Gastroesophageal sphincter (tissue), 4 donors: ENCODE results near the gene ZDHHC3. TPM values are rescaled to one million over a fixed set of nuclear protein-coding genes. Genes with fewer than 3 reads are reported as not detected.

Source experiments
- ATAC-seq: fragments of 150-250 bp; one replicate; pipeline ENCODE4 v1.9.1; 2016; ENCODE audit warnings: mild to moderate bottlenecking, moderate library complexity
- H3K27ac ChIP-seq, 4 donors: fragments of 200-600 bp; sonication (generic) in 3 of 4; 1 replicate in 3 of 4; 2 replicates in 1 of 4; pipeline ENCODE4 v1.5.1; 2016 to 2019
- H3K27me3 ChIP-seq: fragments of 200-600 bp; sonication (generic); one replicate; pipeline ENCODE4 v1.5.1; 2019
- H3K36me3 ChIP-seq, 2 donors: fragments of 200-600 bp; sonication (generic); one replicate each; pipeline ENCODE4 v1.5.1; 2019; ENCODE audit warnings: control low read depth in 1 of 2
- H3K4me1 ChIP-seq, 3 donors: fragments of 200-600 bp; sonication (generic); 1 replicate in 2 of 3; 2 replicates in 1 of 3; pipeline ENCODE4 v1.5.1; 2016 to 2019; ENCODE audit warnings: control low read depth in 2 of 3
- H3K4me3 ChIP-seq, 2 donors: fragments of 200-600 bp; sonication (generic); one replicate each; pipeline ENCODE4 v1.5.1; 2019; ENCODE audit warnings: mild to moderate bottlenecking in 1 of 2, moderate library complexity in 1 of 2
- H3K9me3 ChIP-seq, 3 donors: fragments of 200-600 bp; sonication (generic); one replicate each; pipeline ENCODE4 v1.5.1; 2017 to 2019; ENCODE audit warnings: control low read depth in 2 of 3
- CTCF ChIP-seq, 4 experiments: fragments of 200-600 bp in 2 of 4; fragments of 450-650 bp in 2 of 4; sonication (generic) in 1 of 4; IDR thresholded peaks; one replicate each; pipeline ENCODE4 v1.5.1; 2017 to 2019; ENCODE audit warnings: antibody characterized with exemption in 4 of 4, mild to moderate bottlenecking in 2 of 4, moderate library complexity in 2 of 4
- EP300 ChIP-seq: sonication (generic); formaldehyde crosslinking; IDR thresholded peaks from one replicate; pipeline ENCODE4 v1.6.1; 2017; ENCODE audit warnings: antibody characterized with exemption, mild to moderate bottlenecking
- POLR2A ChIP-seq, 2 donors: fragments of 450-650 bp; IDR thresholded peaks; one replicate each; pipeline ENCODE4 v1.6.1; 2017; ENCODE audit warnings: antibody characterized with exemption in 2 of 2, mild to moderate bottlenecking in 2 of 2, moderate library complexity in 1 of 2
- POLR2AphosphoS5 ChIP-seq: sonication (generic); formaldehyde crosslinking; IDR thresholded peaks from one replicate; pipeline ENCODE4 v1.6.1; 2017; ENCODE audit warnings: antibody characterized with exemption
- WGBS, 2 donors: methylation state at CpG; one replicate each; pipeline ENCODE4 v1.1.5; 2018; ENCODE audit warnings: low coverage in 1 of 2; 5-methylcytosine and 5-hydroxymethylcytosine counted together
- total RNA-seq, 4 donors: library from RNA; depleted of rRNA; stranded (reverse); fragments of >200 nt; gene quantifications; one replicate each; pipeline ENCODE4 v1.1.0, GENCODE V29; 2016

Gene ZDHHC3
- total RNA-seq, 4 donors from 2014 or later: 66.6 to 91.2 (median 78.5) TPM

GRCh38 chr3:44906997-44907396, 69.0 kb downstream of the ZDHHC3 start:
- ATAC-seq: no peak
- TF ChIP-seq POLR2A (IDR thresholded peaks at IDR 0.05) (no peak), POLR2AphosphoS5 (no peak), EP300 (no peak), CTCF (IDR thresholded peaks at IDR 0.05) (no peak)
- peaks cover 24% of the 10 kb centered on the region for H3K27me3 ChIP-seq
- no peak overlapping the region for H3K4me3 ChIP-seq
- no peak overlapping the region for H3K27ac ChIP-seq
- no peaks in the 10 kb centered on the region for H3K4me1 ChIP-seq
- peaks cover 0 to 8% (median 0%) of the 10 kb centered on the region in 3 donors for H3K9me3 ChIP-seq
- H3K36me3 ChIP-seq: no peaks in the 10 kb centered on the region
- 80% methylated on average over 3 of the region's 4 CpGs; no CpG with 5 or more reads in 1 of the 2 donors for WGBS, 2 donors

- no peaks in the 10 kb centered on the region for H3K36me3 ChIP-seq
- 40 to 74% methylated on average over 1 to 3 of the region's 3 CpGs for WGBS, 2 donors
- no peaks in the 10 kb centered on the region for H3K4me1 ChIP-seq
- TF ChIP-seq EP300: no peak
- no peak for TF ChIP-seq POLR2A (IDR thresholded peaks at IDR 0.05)
- TF ChIP-seq POLR2AphosphoS5: no peak
- TF ChIP-seq CTCF (IDR thresholded peaks at IDR 0.05): no peak
- no peak overlapping the region for H3K27ac ChIP-seq
- H3K9me3 ChIP-seq: peaks cover 0 to 8% (median 0%) of the 10 kb centered on the region in 3 donors
- no peak for ATAC-seq
- H3K27me3 ChIP-seq: peaks cover 38% of the 10 kb centered on the region
- H3K4me3 ChIP-seq: no peak overlapping the region
These were observed 70.4 kb downstream of the ZDHHC3 start for GRCh38 chr3:44905446-44906157.

- Histone ChIP-seq H3K27ac (no peak overlapping the region), H3K9me3 (peaks cover 0 to under 1% (median 0%) of the 10 kb centered on the region in 3 donors), H3K4me3 (no peak overlapping the region), H3K27me3 (peaks cover 51% of the 10 kb centered on the region), H3K4me1 (no peaks in the 10 kb centered on the region), H3K36me3 (no peaks in the 10 kb centered on the region)
- TF ChIP-seq POLR2A (IDR thresholded peaks at IDR 0.05): no peak
- TF ChIP-seq EP300: no peak
- TF ChIP-seq POLR2AphosphoS5: no peak
- no peak for TF ChIP-seq CTCF (IDR thresholded peaks at IDR 0.05)
- WGBS, 2 donors: 84 to 92% methylated on average over 5 to 7 of the region's 15 CpGs
- no peak for ATAC-seq
These were observed 72.2 kb downstream of the ZDHHC3 start for GRCh38 chr3:44903751-44904150.

- ATAC-seq: no peak
- TF ChIP-seq EP300: no peak
- TF ChIP-seq CTCF (IDR thresholded peaks at IDR 0.05): no peak
- TF ChIP-seq POLR2A (IDR thresholded peaks at IDR 0.05): no peak
- TF ChIP-seq POLR2AphosphoS5: no peak
These were observed 72.7 kb downstream of the ZDHHC3 start for GRCh38 chr3:44903314-44903713.

GRCh38 chr3:44902628-44903027, 73.3 kb downstream of the ZDHHC3 start:
- no peak for TF ChIP-seq EP300
- no peak for TF ChIP-seq POLR2A (IDR thresholded peaks at IDR 0.05)
- no peak for TF ChIP-seq CTCF (IDR thresholded peaks at IDR 0.05)
- no peak for TF ChIP-seq POLR2AphosphoS5
- Histone ChIP-seq H3K4me3 (no peak overlapping the region), H3K4me1 (no peaks in the 10 kb centered on the region), H3K27me3 (peaks cover 48% of the 10 kb centered on the region), H3K27ac (no peak overlapping the region), H3K9me3 (no peaks in the 10 kb centered on the region), H3K36me3 (no peaks in the 10 kb centered on the region)
- no peak for ATAC-seq
- 26 to 31% methylated on average over 4 of the region's 4 CpGs for WGBS, 2 donors

More at GRCh38 chr3:44903314-44903713, 72.7 kb downstream of the ZDHHC3 start:
- no peaks in the 10 kb centered on the region for H3K9me3 ChIP-seq
- no peaks in the 10 kb centered on the region for H3K36me3 ChIP-seq
- no peaks in the 10 kb centered on the region for H3K4me1 ChIP-seq
- no peak overlapping the region for H3K4me3 ChIP-seq
- no peak overlapping the region for H3K27ac ChIP-seq
- 23 to 47% methylated on average over 2 of the region's 2 CpGs for WGBS, 2 donors
- peaks cover 52% of the 10 kb centered on the region for H3K27me3 ChIP-seq
